Activated B cell treated with CpG ODN at 0.5 μM for 24 hours (primary cell): ENCODE data around the gene ERMN. TPM values are rescaled to one million over a fixed set of nuclear protein-coding genes. Genes with fewer than 3 reads are reported as not detected.
"Not testable (repeated sequence)": the region's sequence is repeated elsewhere in the genome, so short reads cannot be mapped to it uniquely, and the experiment has no call there.

Source experiments
- ATAC-seq: fragments of 200-7000 bp; cut with Tn5 transposase; one replicate; pipeline ENCODE4 v1.10.0; 2021; ENCODE audit warnings: low read depth, mild to moderate bottlenecking, moderate library complexity
- CTCF ChIA-PET: fragments of 350-600 bp; sonication (Branson Sonifier 250); formaldehyde crosslinking; loops from one replicate; lab custom pipeline; 2021; ENCODE audit warnings: antibody characterized with exemption; lab: Charles Lee
- POLR2A ChIA-PET: fragments of 350-600 bp; sonication (Branson Sonifier 250); formaldehyde crosslinking; loops from one replicate; lab custom pipeline; 2021; ENCODE audit warnings: antibody characterized with exemption; lab: Charles Lee
- DNase-seq: peaks from one replicate; pipeline ENCODE4 v3.0.0; 2022
- H3K27ac Mint-ChIP-seq: one replicate; pipeline ENCODE4 v1.8.0; 2020; ENCODE audit warnings: mixed read lengths
- H3K27me3 Mint-ChIP-seq: one replicate; pipeline ENCODE4 v1.8.0; 2021; ENCODE audit warnings: mixed read lengths
- H3K36me3 Mint-ChIP-seq: one replicate; pipeline ENCODE4 v1.8.0; 2021; ENCODE audit warnings: low read depth, mixed read lengths
- H3K4me1 Mint-ChIP-seq: one replicate; pipeline ENCODE4 v1.8.0; 2021; ENCODE audit warnings: mixed read lengths
- H3K4me3 Mint-ChIP-seq: one replicate; pipeline ENCODE4 v1.8.0; 2020; ENCODE audit warnings: mild to moderate bottlenecking, mixed read lengths
- H3K9me3 Mint-ChIP-seq: one replicate; pipeline ENCODE4 v1.8.0; 2020; ENCODE audit warnings: mixed read lengths
- intact Hi-C: fragments of 100-400 bp; cut with micrococcal nuclease; formaldehyde crosslinking; loops from one replicate; pipeline ENCODE4 v1.15.1; 2024
- total RNA-seq: library from RNA; stranded (reverse); gene quantifications from 2 replicates; pipeline ENCODE4 v1.2.3, GENCODE V29; 2022
- TF ChIP-seq, protein P1 (sequence below): fragments of 200-600 bp; IDR thresholded peaks from one replicate; pipeline ENCODE4 v1.8.0; 2022; ENCODE audit warnings: antibody characterized with exemption, mild to moderate bottlenecking

ERMN gene
- total RNA-seq, 1 donor from 2014 or later, result 8.1 TPM

DNA sequence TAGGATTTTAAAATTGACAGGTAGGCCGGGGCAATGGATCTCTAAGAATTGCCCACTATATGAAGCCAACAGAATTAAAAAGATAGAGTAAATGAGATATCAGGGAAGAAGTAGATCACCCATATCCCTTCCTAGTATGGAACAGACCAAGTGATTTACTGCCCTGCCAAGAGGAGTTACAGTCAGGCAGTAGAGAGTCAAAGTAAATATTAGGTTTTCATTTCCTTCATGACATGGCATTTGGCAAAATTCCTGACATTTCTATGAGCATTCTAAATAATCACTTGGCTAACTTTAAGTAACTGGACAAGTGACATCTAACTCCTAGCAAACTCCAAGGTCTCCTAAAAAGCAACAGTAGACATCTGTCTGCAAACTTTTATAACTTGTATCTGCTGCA, 34.6 kb downstream of the ERMN start:
- Mint-ChIP-seq H3K4me1 (no peaks in the 10 kb centered on the region), H3K9me3 (no peaks in the 10 kb centered on the region), H3K36me3 (no peaks in the 10 kb centered on the region), H3K27ac (no peak overlapping the region), H3K27me3 (peaks cover 10% of the 10 kb centered on the region), H3K4me3 (no peak overlapping the region)
- intact Hi-C loops, result no loop called here
- TF ChIP-seq, protein P1, sequence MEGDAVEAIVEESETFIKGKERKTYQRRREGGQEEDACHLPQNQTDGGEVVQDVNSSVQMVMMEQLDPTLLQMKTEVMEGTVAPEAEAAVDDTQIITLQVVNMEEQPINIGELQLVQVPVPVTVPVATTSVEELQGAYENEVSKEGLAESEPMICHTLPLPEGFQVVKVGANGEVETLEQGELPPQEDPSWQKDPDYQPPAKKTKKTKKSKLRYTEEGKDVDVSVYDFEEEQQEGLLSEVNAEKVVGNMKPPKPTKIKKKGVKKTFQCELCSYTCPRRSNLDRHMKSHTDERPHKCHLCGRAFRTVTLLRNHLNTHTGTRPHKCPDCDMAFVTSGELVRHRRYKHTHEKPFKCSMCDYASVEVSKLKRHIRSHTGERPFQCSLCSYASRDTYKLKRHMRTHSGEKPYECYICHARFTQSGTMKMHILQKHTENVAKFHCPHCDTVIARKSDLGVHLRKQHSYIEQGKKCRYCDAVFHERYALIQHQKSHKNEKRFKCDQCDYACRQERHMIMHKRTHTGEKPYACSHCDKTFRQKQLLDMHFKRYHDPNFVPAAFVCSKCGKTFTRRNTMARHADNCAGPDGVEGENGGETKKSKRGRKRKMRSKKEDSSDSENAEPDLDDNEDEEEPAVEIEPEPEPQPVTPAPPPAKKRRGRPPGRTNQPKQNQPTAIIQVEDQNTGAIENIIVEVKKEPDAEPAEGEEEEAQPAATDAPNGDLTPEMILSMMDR, result no peak
- ChIA-PET CTCF (interaction anchor here (1.4 kb wide), 1 partner anchor 11 kb away, joined by 5 read pairs; no protein-coding TSS in a partner anchor), POLR2A (no interaction called here)
- DNase-seq (no peak), ATAC-seq (no peak)

DNA sequence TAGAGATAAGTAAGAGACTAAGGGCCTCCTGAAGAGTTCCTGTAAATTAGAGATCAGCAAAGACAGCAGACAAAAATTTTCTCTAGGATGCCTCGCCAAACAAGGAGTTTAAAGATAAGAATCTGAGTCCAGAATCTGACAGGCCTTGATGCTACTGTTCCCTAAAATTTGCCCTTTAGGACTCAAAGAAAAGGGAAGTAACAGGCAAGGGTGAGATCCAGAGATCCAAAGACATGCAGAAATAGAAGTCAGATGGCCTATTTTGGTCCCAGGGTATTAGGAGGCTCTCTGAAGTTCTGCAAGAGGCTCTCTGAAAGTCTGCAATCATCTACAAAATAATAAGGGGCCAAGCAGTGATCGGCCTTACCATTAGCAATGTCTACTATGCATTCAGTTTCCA, 35.1 kb downstream of the ERMN start:
- no peaks in the 10 kb centered on the region for H3K36me3 Mint-ChIP-seq
- ATAC-seq, result no peak
- no peak overlapping the region for H3K4me3 Mint-ChIP-seq
- peaks cover 10% of the 10 kb centered on the region for H3K27me3 Mint-ChIP-seq
- ChIA-PET CTCF (no interaction called here), POLR2A (no interaction called here)
- H3K27ac Mint-ChIP-seq, result no peak overlapping the region
- TF ChIP-seq, protein P1, result no peak
- H3K4me1 Mint-ChIP-seq, result no peaks in the 10 kb centered on the region
- H3K9me3 Mint-ChIP-seq, result no peaks in the 10 kb centered on the region
- intact Hi-C loops, result no loop called here
- DNase-seq, result no peak

DNA sequence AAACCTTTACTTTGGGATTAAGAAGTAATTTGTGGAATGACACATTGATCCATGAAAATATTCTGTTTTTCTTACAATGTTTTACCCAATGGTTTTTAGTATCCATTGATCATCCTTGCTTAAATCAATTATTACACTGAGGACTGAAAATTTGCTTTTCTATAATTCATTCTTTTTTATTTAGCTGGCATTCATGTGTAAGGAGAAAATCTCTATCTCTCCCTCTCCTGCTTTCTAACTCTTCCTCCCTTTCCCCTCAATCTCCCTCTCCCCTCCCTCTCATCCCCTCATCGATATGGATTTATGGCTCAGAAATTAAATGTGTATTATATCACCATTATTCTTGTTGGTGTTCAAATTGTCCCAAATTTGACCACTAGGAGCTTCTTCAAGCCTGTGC, 38.5 kb downstream of the ERMN start:
- ChIA-PET CTCF (interaction anchor here (0.6 to 3.1 kb wide), 2 partner anchors 16 to 1240 kb away, joined by 3 to 9 read pairs; no protein-coding TSS in a partner anchor), POLR2A (no interaction called here)
- no peak for DNase-seq
- peaks cover 15% of the 10 kb centered on the region for H3K27me3 Mint-ChIP-seq
- H3K27ac Mint-ChIP-seq, result no peak overlapping the region
- H3K4me3 Mint-ChIP-seq, result no peak overlapping the region
- no peaks in the 10 kb centered on the region for H3K9me3 Mint-ChIP-seq
- intact Hi-C loops, result no loop called here
- H3K36me3 Mint-ChIP-seq, result no peaks in the 10 kb centered on the region
- H3K4me1 Mint-ChIP-seq, result no peaks in the 10 kb centered on the region
- no peak for ATAC-seq
- TF ChIP-seq, protein P1, result no peak

DNA sequence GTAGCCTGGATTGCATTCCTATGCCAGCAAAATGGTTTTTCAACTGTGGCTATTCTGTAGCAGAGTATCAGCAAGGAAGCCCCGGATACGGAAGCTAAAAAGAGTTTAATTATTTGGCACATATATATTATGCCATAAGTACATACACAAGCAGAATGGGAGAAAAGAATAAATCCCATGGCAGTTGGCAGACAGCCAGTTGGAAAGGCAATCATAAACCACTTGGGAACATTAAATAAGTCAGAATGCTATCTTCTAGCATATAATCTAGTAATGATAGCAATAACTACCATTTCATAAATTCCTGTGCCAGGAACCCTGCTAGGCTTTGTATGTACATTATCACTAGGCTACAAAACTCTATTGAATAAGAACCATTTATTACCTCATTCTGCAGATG, 42.2 kb downstream of the ERMN start:
- Mint-ChIP-seq H3K9me3 (no peaks in the 10 kb centered on the region), H3K4me1 (no peaks in the 10 kb centered on the region), H3K27me3 (peaks cover 27% of the 10 kb centered on the region), H3K4me3 (no peak overlapping the region), H3K36me3 (no peaks in the 10 kb centered on the region), H3K27ac (no peak overlapping the region)
- POLR2A ChIA-PET, result no interaction called here
- ATAC-seq (no peak), DNase-seq (no peak)
- intact Hi-C loops, result no loop called here
- TF ChIP-seq, protein P1, result no peak
- CTCF ChIA-PET, result no interaction called here

DNA sequence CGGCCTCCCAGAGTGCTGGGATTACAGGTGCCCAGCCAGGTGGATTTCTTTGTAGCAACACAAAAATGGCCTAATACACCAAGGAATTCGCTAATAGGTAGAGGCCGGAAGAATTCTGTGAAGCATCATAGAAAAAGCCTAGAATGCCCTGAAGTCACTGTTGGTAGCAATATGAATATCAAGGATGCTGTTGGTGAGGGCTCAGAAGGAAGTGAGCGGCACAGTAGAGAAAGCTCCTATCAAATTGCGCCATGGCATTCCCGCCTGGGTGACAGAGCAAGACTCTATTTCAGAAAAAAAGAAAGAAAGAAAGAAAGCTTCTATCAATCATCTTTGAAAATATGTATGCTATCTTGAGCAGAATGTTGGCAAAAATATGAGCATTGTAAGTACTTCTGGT, 44.3 kb downstream of the ERMN start:
- Mint-ChIP-seq H3K27ac (no peak overlapping the region), H3K4me1 (no peaks in the 10 kb centered on the region), H3K27me3 (peaks cover 29% of the 10 kb centered on the region), H3K9me3 (no peaks in the 10 kb centered on the region), H3K36me3 (no peaks in the 10 kb centered on the region), H3K4me3 (no peak overlapping the region)
- POLR2A ChIA-PET, result no interaction called here
- CTCF ChIA-PET, result no interaction called here
- DNase-seq, result no peak
- intact Hi-C loops, result no loop called here
- ATAC-seq, result no peak
- TF ChIP-seq, protein P1, result no peak

DNA sequence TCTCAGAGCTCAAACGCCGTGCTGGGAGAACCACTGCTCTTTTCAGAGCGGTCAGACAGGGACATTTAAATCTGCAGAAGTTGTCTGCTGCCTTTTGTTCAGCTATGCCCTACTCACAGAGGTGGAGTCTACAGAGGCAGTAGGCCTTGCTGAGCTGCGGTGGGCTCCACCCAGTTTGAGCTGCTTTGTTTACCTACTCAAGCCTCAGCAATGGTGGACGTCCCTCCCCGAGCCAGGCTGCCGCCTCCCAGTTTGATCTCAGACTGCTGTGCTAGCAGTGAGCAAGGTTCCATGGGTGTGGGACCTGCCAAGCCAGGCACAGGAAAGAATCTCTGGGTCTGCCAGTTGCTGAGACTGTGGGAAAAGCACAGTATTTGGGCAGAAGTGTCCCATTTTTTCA, 46.3 kb downstream of the ERMN start:
- DNase-seq, H3K9me3 Mint-ChIP-seq, H3K4me1 Mint-ChIP-seq, H3K27ac Mint-ChIP-seq, POLR2A ChIA-PET, CTCF ChIA-PET, intact Hi-C loops, ATAC-seq, H3K4me3 Mint-ChIP-seq, H3K36me3 Mint-ChIP-seq: not testable (repeated sequence)
- H3K27me3 Mint-ChIP-seq, result peaks cover 30% of the 10 kb centered on the region
